H9 (cell line): ENCODE results near the gene MOB1B. TPM values are rescaled to one million over a fixed set of nuclear protein-coding genes. Genes with fewer than 3 reads are reported as not detected.
A peak's percentile ranks its signal among the peaks of the same experiment; 100 is the strongest.

Experiments used
- DNase-seq: peaks from one replicate; pipeline ENCODE4 v3.0.0-alpha.2; 2017
- H2AFZ ChIP-seq: one replicate; pipeline ENCODE4 v1.6.1; 2013; ENCODE audit warnings: mild to moderate bottlenecking, low read length, control low read depth, moderate library complexity
- H2AK5ac ChIP-seq: 2 replicates; pipeline ENCODE4 v1.6.1; 2013; ENCODE audit warnings: low read length, control low read depth, mixed read lengths; ENCODE audit not compliant: insufficient read length
- H2BK120ac ChIP-seq: one replicate; pipeline ENCODE4 v1.6.1; 2013; ENCODE audit warnings: low read depth, mild to moderate bottlenecking, low read length, control low read depth, inconsistent platforms; ENCODE audit not compliant: poor library complexity, severe bottlenecking
- H2BK12ac ChIP-seq: 2 replicates; pipeline ENCODE4 v1.6.1; 2013; ENCODE audit warnings: low read length, control low read depth, mixed read lengths, low read depth; ENCODE audit not compliant: insufficient read length
- H2BK15ac ChIP-seq: 2 replicates; pipeline ENCODE4 v1.6.1; 2013; ENCODE audit warnings: low read depth, low read length, control low read depth
- H2BK20ac ChIP-seq: one replicate; pipeline ENCODE4 v1.6.1; 2013; ENCODE audit warnings: low read depth, mild to moderate bottlenecking, low read length, control low read depth, inconsistent platforms; ENCODE audit not compliant: poor library complexity, severe bottlenecking
- H2BK5ac ChIP-seq: 2 replicates; pipeline ENCODE4 v1.6.1; 2013; ENCODE audit warnings: low read length, control low read depth, mixed read lengths; ENCODE audit not compliant: insufficient read length
- H3K14ac ChIP-seq: 2 replicates; pipeline ENCODE4 v1.6.1; 2013; ENCODE audit warnings: low read length, control low read depth; ENCODE audit not compliant: insufficient read depth
- H3K18ac ChIP-seq: 2 replicates; pipeline ENCODE4 v1.6.1; 2013; ENCODE audit warnings: low read depth, mild to moderate bottlenecking, mixed read lengths, low read length, control low read depth; ENCODE audit not compliant: insufficient read length
- H3K23ac ChIP-seq: 2 replicates; pipeline ENCODE4 v1.6.1; 2013; ENCODE audit warnings: low read length, control low read depth, mixed read lengths, low read depth; ENCODE audit not compliant: insufficient read length
- H3K23me2 ChIP-seq: 2 replicates; pipeline ENCODE4 v1.6.1; 2013; ENCODE audit warnings: low read depth, mild to moderate bottlenecking, mixed read lengths, low read length, control low read depth; ENCODE audit not compliant: insufficient read length, poor library complexity, severe bottlenecking
- H3K27ac ChIP-seq: 2 replicates; pipeline ENCODE4 v1.5.1; 2013; ENCODE audit warnings: low read length, control low read depth, mixed read lengths, low read depth; ENCODE audit not compliant: insufficient read length
- H3K27me3 ChIP-seq: 2 replicates; pipeline ENCODE4 v1.6.1; 2013; ENCODE audit warnings: low read length, control low read depth, inconsistent platforms; ENCODE audit not compliant: insufficient read depth
- H3K4ac ChIP-seq: 2 replicates; pipeline ENCODE4 v1.6.1; 2013; ENCODE audit warnings: low read depth, mild to moderate bottlenecking, control low read depth, inconsistent platforms, low read length, moderate library complexity
- H3K4me1 ChIP-seq: 2 replicates; pipeline ENCODE4 v1.6.1; 2013; ENCODE audit warnings: low read length, control low read depth, inconsistent platforms; ENCODE audit not compliant: insufficient read depth
- H3K4me2 ChIP-seq: 2 replicates; pipeline ENCODE4 v1.6.1; 2013; ENCODE audit warnings: low read length, control low read depth, mixed read lengths; ENCODE audit not compliant: insufficient read length, insufficient read depth
- H3K56ac ChIP-seq: 2 replicates; pipeline ENCODE4 v1.6.1; 2013; ENCODE audit warnings: low read depth, mild to moderate bottlenecking, mixed read lengths, low read length, control low read depth; ENCODE audit not compliant: insufficient read length
- H3K79me1 ChIP-seq: 2 replicates; pipeline ENCODE4 v1.6.1; 2013; ENCODE audit warnings: low read depth, mild to moderate bottlenecking, moderate library complexity, low read length, control low read depth, inconsistent platforms; ENCODE audit not compliant: insufficient read depth, poor library complexity, severe bottlenecking
- H3K79me2 ChIP-seq: 2 replicates; pipeline ENCODE4 v1.6.1; 2013; ENCODE audit warnings: low read length, control low read depth, inconsistent platforms; ENCODE audit not compliant: insufficient read depth
- H3K9ac ChIP-seq: 2 replicates; pipeline ENCODE4 v1.6.1; 2013; ENCODE audit warnings: low read length, control low read depth, mixed read lengths; ENCODE audit not compliant: insufficient read length; ENCODE audit errors: extremely low read depth
- H3K9me3 ChIP-seq: one replicate; pipeline ENCODE4 v1.6.1; 2013; ENCODE audit warnings: low read depth, low read length, inconsistent platforms; ENCODE audit not compliant: control insufficient read depth
- H3T11ph ChIP-seq: one replicate; pipeline ENCODE4 v1.6.1; 2013; ENCODE audit warnings: mild to moderate bottlenecking, low read length, control low read depth, inconsistent platforms
- H4K20me1 ChIP-seq: one replicate; pipeline ENCODE4 v1.6.1; 2013; ENCODE audit not compliant: control insufficient read depth, insufficient read length, insufficient read depth
- H4K5ac ChIP-seq: 2 replicates; pipeline ENCODE4 v1.6.1; 2013; ENCODE audit warnings: low read depth, mild to moderate bottlenecking, mixed read lengths, low read length, control low read depth; ENCODE audit not compliant: insufficient read length
- H4K8ac ChIP-seq: replicated peaks from 2 replicates; pipeline ENCODE4 v1.6.1; 2013; ENCODE audit warnings: low read length, control low read depth, mixed read lengths, low read depth; ENCODE audit not compliant: insufficient read length
- H4K91ac ChIP-seq: 2 replicates; pipeline ENCODE4 v1.6.1; 2013; ENCODE audit warnings: low read depth, mild to moderate bottlenecking, moderate library complexity, mixed read lengths, low read length, control low read depth; ENCODE audit not compliant: insufficient read length
- H3K27ac Mint-ChIP-seq, 3 experiments: 2 replicates in 2 of 3; 3 replicates in 1 of 3; pipeline ENCODE4 v1.8.0; 2020 to 2021; ENCODE audit warnings: mixed read lengths in 3 of 3, mild to moderate bottlenecking in 1 of 3, moderate library complexity in 1 of 3
- H3K27me3 Mint-ChIP-seq: 2 replicates; pipeline ENCODE4 v1.8.0; 2021; ENCODE audit warnings: low read depth, mild to moderate bottlenecking, moderate library complexity, mixed read lengths
- H3K36me3 Mint-ChIP-seq, 3 experiments: 2 replicates in 2 of 3; 3 replicates in 1 of 3; pipeline ENCODE4 v1.8.0; 2020 to 2021; ENCODE audit warnings: low read depth in 3 of 3, mixed read lengths in 3 of 3; ENCODE audit not compliant: insufficient read depth in 1 of 3
- H3K4me1 Mint-ChIP-seq, 2 experiments: 2 replicates each; pipeline ENCODE4 v1.8.0; 2020; ENCODE audit warnings: mixed read lengths in 2 of 2
- H3K4me3 Mint-ChIP-seq, 2 experiments: 2 replicates in 1 of 2; 3 replicates in 1 of 2; pipeline ENCODE4 v1.8.0; 2020 to 2021; ENCODE audit warnings: mild to moderate bottlenecking in 2 of 2, mixed read lengths in 2 of 2, moderate library complexity in 1 of 2
- H3K9me3 Mint-ChIP-seq, 2 experiments: 2 replicates in 1 of 2; 3 replicates in 1 of 2; pipeline ENCODE4 v1.8.0; 2020; ENCODE audit warnings: mild to moderate bottlenecking in 2 of 2, mixed read lengths in 2 of 2, moderate library complexity in 1 of 2
- WGBS: extraction: QIAGEN DNeasy Blood & Tissue Kit; methylation state at CpG from one replicate; pipeline ENCODE4 v1.1.7; 2013; ENCODE audit warnings: missing lambda C conversion rate, low lambda C conversion rate, mixed read lengths; ENCODE audit not compliant: insufficient read length; ENCODE audit errors: extremely low coverage; 5-methylcytosine and 5-hydroxymethylcytosine counted together
- total RNA-seq: library from RNA; stranded (reverse); gene quantifications from 2 replicates; pipeline ENCODE4 v1.2.1, GENCODE V29; 2021
- TF ChIP-seq, protein P1 (sequence below): fragments of 200-600 bp; sonication (generic); conservative IDR thresholded peaks from 3 replicates; pipeline ENCODE4 v1.8.0; 2021; ENCODE audit warnings: antibody characterized with exemption, mild to moderate bottlenecking

Gene MOB1B
- total RNA-seq, 1 experiment from 2014 or later = 30.3 TPM

DNA sequence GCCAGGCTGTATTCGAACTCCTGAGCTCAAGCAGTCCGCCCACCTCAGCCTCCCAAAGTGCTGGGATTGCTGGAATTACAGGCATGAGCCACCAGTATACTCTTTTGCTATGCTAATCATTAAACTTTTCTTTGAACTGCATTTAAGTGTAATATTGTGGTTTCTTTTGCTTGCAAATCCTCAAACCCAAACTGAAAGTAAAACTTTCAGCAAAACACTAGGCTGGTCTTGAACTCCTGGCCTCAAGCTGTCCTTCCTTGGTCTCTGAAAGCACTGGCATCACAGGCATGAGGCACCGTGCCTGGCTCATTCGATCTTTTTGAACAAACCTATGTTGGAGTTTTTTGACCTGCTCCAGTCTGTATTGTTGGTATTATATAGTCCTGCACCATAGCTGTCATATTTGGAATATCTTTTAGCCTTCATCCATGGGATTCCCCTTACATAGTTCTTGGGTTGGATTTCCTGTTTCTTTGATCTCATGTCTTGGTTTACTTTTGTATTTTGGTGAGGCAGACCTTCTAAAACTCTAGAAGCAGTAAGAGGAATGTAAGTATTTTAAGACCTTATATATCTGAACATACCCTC is 34.1 kb downstream of the MOB1B start:
- no peak overlapping the region for H3K4ac ChIP-seq

More for the DNA sequence above, 34.1 kb downstream of the MOB1B start:
- Histone ChIP-seq H3K23ac (no peak overlapping the region), H3K56ac (no peak overlapping the region), H3K4me1 (peaks cover 2% of the 10 kb centered on the region; the same call in 1 of the 2 replicates), H2BK5ac (no peak overlapping the region), H3K18ac (no peak overlapping the region), H3K9ac (no peak overlapping the region), H3K27ac (no peak overlapping the region), H3K4me2 (no peak overlapping the region), H3K9me3 (no peaks in the 10 kb centered on the region), H2BK12ac (no peak overlapping the region), H2BK15ac (no peak overlapping the region), H2BK120ac (no peak overlapping the region), H4K5ac (no peak overlapping the region), H3K27me3 (no peaks in the 10 kb centered on the region), H3K14ac (no peak overlapping the region), H4K8ac (no peak overlapping the region), H3K79me2 (peaks cover 3% of the 10 kb centered on the region; the same call in 1 of the 2 replicates), H4K20me1 (no peaks in the 10 kb centered on the region), H2AFZ (no peak overlapping the region), H3K79me1 (peaks cover 4% of the 10 kb centered on the region), H4K91ac (no peak overlapping the region), H3T11ph (no peak overlapping the region), H3K23me2 (no peaks in the 10 kb centered on the region), H2AK5ac (no peak overlapping the region), H2BK20ac (no peak overlapping the region)
- Mint-ChIP-seq H3K4me1 (peaks cover 13 to 14% of the 10 kb centered on the region in 2 experiments), H3K27ac (peak overlapping the region in 1 of 3 experiments; percentile 73; a peak in 1 of 7 replicates), H3K4me3 (no peak overlapping the region), H3K9me3 (no peaks in the 10 kb centered on the region), H3K36me3 (peaks cover 4 to 14% (median 7%) of the 10 kb centered on the region in 3 experiments; a peak in 5 of 7 replicates), H3K27me3 (no peaks in the 10 kb centered on the region)
- WGBS = no CpG with 5 or more reads among the region's 4 CpGs
- TF ChIP-seq, protein P1, sequence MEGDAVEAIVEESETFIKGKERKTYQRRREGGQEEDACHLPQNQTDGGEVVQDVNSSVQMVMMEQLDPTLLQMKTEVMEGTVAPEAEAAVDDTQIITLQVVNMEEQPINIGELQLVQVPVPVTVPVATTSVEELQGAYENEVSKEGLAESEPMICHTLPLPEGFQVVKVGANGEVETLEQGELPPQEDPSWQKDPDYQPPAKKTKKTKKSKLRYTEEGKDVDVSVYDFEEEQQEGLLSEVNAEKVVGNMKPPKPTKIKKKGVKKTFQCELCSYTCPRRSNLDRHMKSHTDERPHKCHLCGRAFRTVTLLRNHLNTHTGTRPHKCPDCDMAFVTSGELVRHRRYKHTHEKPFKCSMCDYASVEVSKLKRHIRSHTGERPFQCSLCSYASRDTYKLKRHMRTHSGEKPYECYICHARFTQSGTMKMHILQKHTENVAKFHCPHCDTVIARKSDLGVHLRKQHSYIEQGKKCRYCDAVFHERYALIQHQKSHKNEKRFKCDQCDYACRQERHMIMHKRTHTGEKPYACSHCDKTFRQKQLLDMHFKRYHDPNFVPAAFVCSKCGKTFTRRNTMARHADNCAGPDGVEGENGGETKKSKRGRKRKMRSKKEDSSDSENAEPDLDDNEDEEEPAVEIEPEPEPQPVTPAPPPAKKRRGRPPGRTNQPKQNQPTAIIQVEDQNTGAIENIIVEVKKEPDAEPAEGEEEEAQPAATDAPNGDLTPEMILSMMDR = no peak
- no peak for DNase-seq
